Neural cell (in vitro differentiated cells): ENCODE results near the gene ERBB4. TPM values are rescaled to one million over a fixed set of nuclear protein-coding genes. Genes with fewer than 3 reads are reported as not detected.

Experiments used
- H2AFZ ChIP-seq: fragments of 200-600, 300-800 bp; sonication (generic), shearing (Covaris generic); 2 replicates; pipeline ENCODE4 v1.6.0; 2014; ENCODE audit warnings: low read depth, mild to moderate bottlenecking, antibody characterized with exemption, low read length, moderate library complexity
- H3F3A ChIP-seq: fragments of 200-600 bp; shearing (Covaris generic); 2 replicates; pipeline ENCODE4 v1.6.1; 2016; ENCODE audit warnings: mild to moderate bottlenecking, moderate library complexity, mixed read lengths, antibody characterized with exemption, low read length; ENCODE audit not compliant: insufficient read depth, poor library complexity, severe bottlenecking
- H3K27ac ChIP-seq: fragments of 200-600, 300-800 bp; sonication (generic), shearing (Covaris generic); 2 replicates; pipeline ENCODE4 v1.5.1; 2014; ENCODE audit warnings: mild to moderate bottlenecking, low read length, moderate library complexity
- H3K27me3 ChIP-seq: fragments of 300-800, 200-600 bp; sonication (generic), shearing (Covaris generic); 2 replicates; pipeline ENCODE4 v1.6.0; 2014; ENCODE audit warnings: mild to moderate bottlenecking, low read depth, low read length, moderate library complexity; ENCODE audit not compliant: insufficient read depth
- H3K36me3 ChIP-seq: fragments of 300-800, 200-600 bp; sonication (generic), shearing (Covaris generic); 2 replicates; pipeline ENCODE4 v1.5.1; 2014; ENCODE audit warnings: mild to moderate bottlenecking, antibody characterized with exemption, low read length, moderate library complexity; ENCODE audit not compliant: insufficient read depth
- H3K4me2 ChIP-seq: fragments of 300-800, 200-600 bp; sonication (generic), shearing (Covaris generic); 2 replicates; pipeline ENCODE4 v1.6.0; 2014; ENCODE audit warnings: mild to moderate bottlenecking, low read length
- H3K4me3 ChIP-seq: fragments of 300-800, 200-600 bp; sonication (generic), shearing (Covaris generic); 2 replicates; pipeline ENCODE4 v1.5.1; 2014; ENCODE audit warnings: mild to moderate bottlenecking, low read length, moderate library complexity
- H3K79me2 ChIP-seq: fragments of 200-600 bp; shearing (Covaris generic); replicated peaks from 2 replicates; pipeline ENCODE4 v1.6.0; 2014; ENCODE audit warnings: mild to moderate bottlenecking, low read length, moderate library complexity; ENCODE audit not compliant: insufficient read depth
- H3K9ac ChIP-seq: fragments of 300-800, 200-600 bp; sonication (generic), shearing (Covaris generic); 2 replicates; pipeline ENCODE4 v1.6.1; 2016; ENCODE audit warnings: mild to moderate bottlenecking, low read length, mixed read lengths
- H3K9me2 ChIP-seq: fragments of 200-600 bp; shearing (Covaris generic); 2 replicates; pipeline ENCODE4 v1.6.1; 2016; ENCODE audit warnings: mild to moderate bottlenecking, low read length, mixed read lengths; ENCODE audit not compliant: insufficient read depth
- H3K9me3 ChIP-seq: fragments of 200-600, 300-800 bp; sonication (generic), shearing (Covaris generic); 2 replicates; pipeline ENCODE4 v1.6.1; 2016; ENCODE audit warnings: mild to moderate bottlenecking, mixed run types, low read length, moderate library complexity, mixed read lengths
- H4K20me1 ChIP-seq: fragments of 200-600 bp; shearing (Covaris generic); 2 replicates; pipeline ENCODE4 v1.6.1; 2016; ENCODE audit warnings: mild to moderate bottlenecking, mixed run types; ENCODE audit not compliant: insufficient read depth
- EP300 ChIP-seq: fragments of 450-650 bp; conservative IDR thresholded peaks from 2 replicates; pipeline ENCODE4 v1.6.1; 2014; ENCODE audit warnings: antibody characterized with exemption, mild to moderate bottlenecking, moderate library complexity; ENCODE audit not compliant: poor library complexity, severe bottlenecking
- EZH2 ChIP-seq: fragments of 200-600, 300-800 bp; shearing (Covaris generic), sonication (generic); IDR thresholded peaks from 2 replicates; pipeline ENCODE4 v1.6.1; 2014; ENCODE audit warnings: antibody characterized with exemption, low read length, borderline replicate concordance, mild to moderate bottlenecking; ENCODE audit not compliant: insufficient read depth, poor library complexity, severe bottlenecking
- MXI1 ChIP-seq: fragments of 450-650 bp; conservative IDR thresholded peaks from 2 replicates; pipeline ENCODE4 v1.6.1; 2014; ENCODE audit warnings: antibody characterized with exemption, mild to moderate bottlenecking; ENCODE audit not compliant: poor library complexity, severe bottlenecking
- POLR2AphosphoS5 ChIP-seq: IDR thresholded peaks from 2 replicates; pipeline ENCODE4 v1.6.1; 2012
- RAD21 ChIP-seq: fragments of 450-650 bp; conservative IDR thresholded peaks from 2 replicates; pipeline ENCODE4 v1.6.1; 2014; ENCODE audit warnings: antibody characterized with exemption, mild to moderate bottlenecking, moderate library complexity
- SMC3 ChIP-seq: fragments of 450-650 bp; conservative IDR thresholded peaks from 2 replicates; pipeline ENCODE4 v1.6.1; 2014; ENCODE audit warnings: antibody characterized with exemption, mild to moderate bottlenecking, moderate library complexity; ENCODE audit not compliant: poor library complexity
- TAF1 ChIP-seq: IDR thresholded peaks from 2 replicates; pipeline ENCODE4 v1.6.1; 2012; ENCODE audit warnings: low read depth
- polyA plus RNA-seq: library from polyadenylated mRNA; depleted of rRNA; stranded (reverse); fragments of >200 nt; gene quantifications from 2 replicates; pipeline ENCODE4 v1.2.3, GENCODE V29; 2014
- TF ChIP-seq, protein P1 (sequence below): IDR thresholded peaks from 2 replicates; pipeline ENCODE4 v1.6.1; 2012; ENCODE audit warnings: borderline replicate concordance
- TF ChIP-seq, protein P2 (sequence below): fragments of 450-650 bp; IDR thresholded peaks from 2 replicates; pipeline ENCODE4 v1.5.1; 2014; ENCODE audit warnings: antibody characterized with exemption, mild to moderate bottlenecking, moderate library complexity; ENCODE audit not compliant: poor library complexity, severe bottlenecking

The ERBB4 gene
- polyA plus RNA-seq, 1 donor from 2014 or later, result 0.69 TPM

DNA sequence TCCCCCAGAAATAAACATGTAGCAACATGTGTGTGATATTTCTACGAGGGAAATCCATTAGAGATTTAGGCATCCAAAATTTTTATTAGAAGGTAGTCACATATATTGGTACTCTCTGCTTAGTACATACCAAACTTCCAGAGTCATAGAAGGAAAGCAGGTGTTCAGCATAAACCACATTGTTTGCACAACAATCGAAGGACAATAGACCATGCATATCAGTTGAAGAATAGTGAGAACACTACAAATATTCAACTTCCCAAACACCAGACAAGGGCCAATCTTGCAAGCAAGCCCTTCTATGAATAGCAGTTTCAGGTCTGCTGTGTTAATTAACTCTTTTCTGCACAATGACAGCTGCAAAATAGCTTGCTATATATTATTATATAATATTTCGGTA lies 702.2 kb downstream of the ERBB4 start:
- H3K27ac ChIP-seq, result no peak overlapping the region
- H3K4me2 ChIP-seq, result no peak overlapping the region
- no peaks in the 10 kb centered on the region for H3F3A ChIP-seq
- H4K20me1 ChIP-seq, result no peaks in the 10 kb centered on the region
- no peak overlapping the region for H3K9ac ChIP-seq
- no peak for TF ChIP-seq EP300
- TF ChIP-seq, protein P1, sequence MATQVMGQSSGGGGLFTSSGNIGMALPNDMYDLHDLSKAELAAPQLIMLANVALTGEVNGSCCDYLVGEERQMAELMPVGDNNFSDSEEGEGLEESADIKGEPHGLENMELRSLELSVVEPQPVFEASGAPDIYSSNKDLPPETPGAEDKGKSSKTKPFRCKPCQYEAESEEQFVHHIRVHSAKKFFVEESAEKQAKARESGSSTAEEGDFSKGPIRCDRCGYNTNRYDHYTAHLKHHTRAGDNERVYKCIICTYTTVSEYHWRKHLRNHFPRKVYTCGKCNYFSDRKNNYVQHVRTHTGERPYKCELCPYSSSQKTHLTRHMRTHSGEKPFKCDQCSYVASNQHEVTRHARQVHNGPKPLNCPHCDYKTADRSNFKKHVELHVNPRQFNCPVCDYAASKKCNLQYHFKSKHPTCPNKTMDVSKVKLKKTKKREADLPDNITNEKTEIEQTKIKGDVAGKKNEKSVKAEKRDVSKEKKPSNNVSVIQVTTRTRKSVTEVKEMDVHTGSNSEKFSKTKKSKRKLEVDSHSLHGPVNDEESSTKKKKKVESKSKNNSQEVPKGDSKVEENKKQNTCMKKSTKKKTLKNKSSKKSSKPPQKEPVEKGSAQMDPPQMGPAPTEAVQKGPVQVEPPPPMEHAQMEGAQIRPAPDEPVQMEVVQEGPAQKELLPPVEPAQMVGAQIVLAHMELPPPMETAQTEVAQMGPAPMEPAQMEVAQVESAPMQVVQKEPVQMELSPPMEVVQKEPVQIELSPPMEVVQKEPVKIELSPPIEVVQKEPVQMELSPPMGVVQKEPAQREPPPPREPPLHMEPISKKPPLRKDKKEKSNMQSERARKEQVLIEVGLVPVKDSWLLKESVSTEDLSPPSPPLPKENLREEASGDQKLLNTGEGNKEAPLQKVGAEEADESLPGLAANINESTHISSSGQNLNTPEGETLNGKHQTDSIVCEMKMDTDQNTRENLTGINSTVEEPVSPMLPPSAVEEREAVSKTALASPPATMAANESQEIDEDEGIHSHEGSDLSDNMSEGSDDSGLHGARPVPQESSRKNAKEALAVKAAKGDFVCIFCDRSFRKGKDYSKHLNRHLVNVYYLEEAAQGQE, result no peak
- TF ChIP-seq TAF1, result no peak
- TF ChIP-seq MXI1, result no peak
- TF ChIP-seq POLR2AphosphoS5, result no peak
- TF ChIP-seq RAD21, result no peak
- TF ChIP-seq, protein P2, sequence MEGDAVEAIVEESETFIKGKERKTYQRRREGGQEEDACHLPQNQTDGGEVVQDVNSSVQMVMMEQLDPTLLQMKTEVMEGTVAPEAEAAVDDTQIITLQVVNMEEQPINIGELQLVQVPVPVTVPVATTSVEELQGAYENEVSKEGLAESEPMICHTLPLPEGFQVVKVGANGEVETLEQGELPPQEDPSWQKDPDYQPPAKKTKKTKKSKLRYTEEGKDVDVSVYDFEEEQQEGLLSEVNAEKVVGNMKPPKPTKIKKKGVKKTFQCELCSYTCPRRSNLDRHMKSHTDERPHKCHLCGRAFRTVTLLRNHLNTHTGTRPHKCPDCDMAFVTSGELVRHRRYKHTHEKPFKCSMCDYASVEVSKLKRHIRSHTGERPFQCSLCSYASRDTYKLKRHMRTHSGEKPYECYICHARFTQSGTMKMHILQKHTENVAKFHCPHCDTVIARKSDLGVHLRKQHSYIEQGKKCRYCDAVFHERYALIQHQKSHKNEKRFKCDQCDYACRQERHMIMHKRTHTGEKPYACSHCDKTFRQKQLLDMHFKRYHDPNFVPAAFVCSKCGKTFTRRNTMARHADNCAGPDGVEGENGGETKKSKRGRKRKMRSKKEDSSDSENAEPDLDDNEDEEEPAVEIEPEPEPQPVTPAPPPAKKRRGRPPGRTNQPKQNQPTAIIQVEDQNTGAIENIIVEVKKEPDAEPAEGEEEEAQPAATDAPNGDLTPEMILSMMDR, result no peak
- H2AFZ ChIP-seq, result no peak overlapping the region
- no peaks in the 10 kb centered on the region for H3K79me2 ChIP-seq
- H3K9me3 ChIP-seq, result no peaks in the 10 kb centered on the region
- H3K36me3 ChIP-seq, result no peaks in the 10 kb centered on the region
- H3K9me2 ChIP-seq, result no peaks in the 10 kb centered on the region
- H3K4me3 ChIP-seq, result no peak overlapping the region
- H3K27me3 ChIP-seq, result no peaks in the 10 kb centered on the region

DNA sequence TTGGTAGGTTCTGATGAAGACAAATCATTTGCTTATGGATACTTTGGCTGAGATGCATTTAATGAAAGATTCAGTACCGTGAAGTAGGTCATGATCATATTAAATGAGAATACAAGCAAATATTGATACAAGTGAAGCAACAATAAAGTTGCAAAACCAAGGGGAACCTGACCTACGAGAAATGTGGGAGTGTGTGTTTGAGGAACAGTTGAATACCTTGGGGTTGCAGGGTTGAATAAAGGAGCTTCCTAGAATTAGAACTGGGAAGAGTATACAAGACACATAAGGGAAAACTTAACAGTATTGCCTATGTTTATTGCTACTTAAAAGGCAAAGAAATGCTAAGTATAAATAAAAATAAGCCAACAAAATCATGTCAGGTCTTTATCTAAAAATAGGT lies 702.9 kb downstream of the ERBB4 start:
- Histone ChIP-seq H3K4me2 (no peak overlapping the region), H3K9me2 (no peaks in the 10 kb centered on the region), H3K79me2 (no peaks in the 10 kb centered on the region), H3F3A (no peaks in the 10 kb centered on the region), H3K9ac (no peak overlapping the region), H3K27ac (no peak overlapping the region), H3K4me3 (no peak overlapping the region), H2AFZ (no peak overlapping the region), H3K27me3 (no peaks in the 10 kb centered on the region), H3K9me3 (no peaks in the 10 kb centered on the region), H4K20me1 (no peaks in the 10 kb centered on the region), H3K36me3 (no peaks in the 10 kb centered on the region)
- TF ChIP-seq, protein P1, result no peak
- no peak for TF ChIP-seq RAD21
- no peak for TF ChIP-seq POLR2AphosphoS5
- TF ChIP-seq TAF1, result no peak
- TF ChIP-seq SMC3, result no peak
- TF ChIP-seq EZH2, result no peak
- TF ChIP-seq MXI1, result no peak
- no peak for TF ChIP-seq EP300
